Superior temporal gyrus (tissue), 1 donor: ENCODE results near the gene RABGGTA.
A peak's percentile ranks its signal among the peaks of the same experiment; 100 is the strongest.

Experiments used
- DNase-seq: peaks from one replicate; pipeline ENCODE4 v3.0.0-alpha.2; 2016; ENCODE audit errors: extremely low spot score

RABGGTA gene, protein sequence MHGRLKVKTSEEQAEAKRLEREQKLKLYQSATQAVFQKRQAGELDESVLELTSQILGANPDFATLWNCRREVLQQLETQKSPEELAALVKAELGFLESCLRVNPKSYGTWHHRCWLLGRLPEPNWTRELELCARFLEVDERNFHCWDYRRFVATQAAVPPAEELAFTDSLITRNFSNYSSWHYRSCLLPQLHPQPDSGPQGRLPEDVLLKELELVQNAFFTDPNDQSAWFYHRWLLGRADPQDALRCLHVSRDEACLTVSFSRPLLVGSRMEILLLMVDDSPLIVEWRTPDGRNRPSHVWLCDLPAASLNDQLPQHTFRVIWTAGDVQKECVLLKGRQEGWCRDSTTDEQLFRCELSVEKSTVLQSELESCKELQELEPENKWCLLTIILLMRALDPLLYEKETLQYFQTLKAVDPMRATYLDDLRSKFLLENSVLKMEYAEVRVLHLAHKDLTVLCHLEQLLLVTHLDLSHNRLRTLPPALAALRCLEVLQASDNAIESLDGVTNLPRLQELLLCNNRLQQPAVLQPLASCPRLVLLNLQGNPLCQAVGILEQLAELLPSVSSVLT

DNA sequence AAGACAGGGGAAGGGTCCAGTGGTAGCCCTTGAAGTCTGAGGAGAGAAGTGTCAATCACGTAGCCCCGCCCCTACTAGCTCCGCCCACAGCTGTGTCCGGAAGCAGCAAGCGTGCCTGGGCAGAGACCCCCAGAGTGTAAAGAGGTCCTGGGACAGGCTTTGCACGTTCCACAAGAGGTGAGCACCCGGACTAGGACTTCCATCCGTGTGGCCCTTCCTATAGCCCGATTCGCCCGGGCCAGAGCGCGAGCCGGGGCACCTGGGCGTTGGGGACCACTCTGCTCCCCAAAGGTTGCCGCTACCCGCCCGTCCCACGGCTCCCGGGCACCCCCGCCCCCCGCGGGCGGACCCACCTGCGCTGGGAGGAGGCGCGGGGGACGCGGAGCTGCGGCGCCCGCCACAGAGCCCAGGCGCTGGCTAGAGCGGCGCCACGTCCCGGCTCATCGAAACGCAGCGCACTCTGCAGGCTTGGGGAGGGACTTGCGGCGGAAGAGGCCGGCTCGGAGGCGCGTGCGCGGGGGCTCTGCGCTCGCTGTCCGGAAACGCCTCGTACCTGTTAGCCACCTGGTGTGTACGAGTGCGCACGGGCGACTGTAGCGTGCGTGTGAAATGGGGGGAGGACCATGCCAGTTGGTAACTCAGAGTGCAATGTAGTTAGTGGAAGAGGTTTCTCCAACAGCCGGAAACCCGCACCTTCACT lies at the start of gene RABGGTA:
TSS of gene RABGGTA (minus strand) at position 464 of the 700 bp plus-strand sequence. CDS start 482 bp downstream, outside the sequence.
- peak; percentile 88 for DNase-seq

GRCh38 chr14:24317141-24317928 lies 45.9 kb upstream of the RABGGTA start:
- DNase-seq = no peak

DNA sequence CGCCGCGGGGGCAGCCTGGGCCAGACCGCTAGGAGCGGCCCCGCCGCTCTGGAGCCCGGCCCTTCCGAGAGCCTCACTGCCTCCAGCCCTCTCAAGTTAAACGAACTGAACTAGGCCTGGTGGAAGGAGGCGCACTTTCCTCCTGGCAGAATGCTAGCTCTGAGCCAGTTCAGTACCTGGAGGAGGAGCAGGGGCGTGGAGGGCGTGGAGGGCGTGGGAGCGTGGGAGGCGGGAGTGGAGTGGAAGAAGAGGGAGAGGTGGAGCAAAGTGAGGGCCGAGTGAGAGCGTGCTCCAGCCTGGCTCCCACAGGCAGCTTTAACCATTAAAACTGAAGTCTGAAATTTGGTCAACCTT lies 45.2 kb upstream of the RABGGTA start:
- DNase-seq = no peak

DNA sequence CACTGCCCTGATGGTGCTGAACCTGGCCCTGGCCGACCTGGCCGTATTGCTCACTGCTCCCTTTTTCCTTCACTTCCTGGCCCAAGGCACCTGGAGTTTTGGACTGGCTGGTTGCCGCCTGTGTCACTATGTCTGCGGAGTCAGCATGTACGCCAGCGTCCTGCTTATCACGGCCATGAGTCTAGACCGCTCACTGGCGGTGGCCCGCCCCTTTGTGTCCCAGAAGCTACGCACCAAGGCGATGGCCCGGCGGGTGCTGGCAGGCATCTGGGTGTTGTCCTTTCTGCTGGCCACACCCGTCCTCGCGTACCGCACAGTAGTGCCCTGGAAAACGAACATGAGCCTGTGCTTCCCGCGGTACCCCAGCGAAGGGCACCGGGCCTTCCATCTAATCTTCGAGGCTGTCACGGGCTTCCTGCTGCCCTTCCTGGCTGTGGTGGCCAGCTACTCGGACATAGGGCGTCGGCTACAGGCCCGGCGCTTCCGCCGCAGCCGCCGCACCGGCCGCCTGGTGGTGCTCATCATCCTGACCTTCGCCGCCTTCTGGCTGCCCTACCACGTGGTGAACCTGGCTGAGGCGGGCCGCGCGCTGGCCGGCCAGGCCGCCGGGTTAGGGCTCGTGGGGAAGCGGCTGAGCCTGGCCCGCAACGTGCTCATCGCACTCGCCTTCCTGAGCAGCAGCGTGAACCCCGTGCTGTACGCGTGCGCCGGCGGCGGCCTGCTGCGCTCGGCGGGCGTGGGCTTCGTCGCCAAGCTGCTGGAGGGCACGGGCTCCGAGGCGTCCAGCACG lies 44.6 kb upstream of the RABGGTA start:
- no peak for DNase-seq

GRCh38 chr14:24315243-24315806 lies 43.9 kb upstream of the RABGGTA start:
- no peak for DNase-seq

GRCh38 chr14:24314377-24315193 lies 43.2 kb upstream of the RABGGTA start:
- no peak for DNase-seq

GRCh38 chr14:24313913-24314312 lies 42.5 kb upstream of the RABGGTA start:
- DNase-seq = no peak

DNA sequence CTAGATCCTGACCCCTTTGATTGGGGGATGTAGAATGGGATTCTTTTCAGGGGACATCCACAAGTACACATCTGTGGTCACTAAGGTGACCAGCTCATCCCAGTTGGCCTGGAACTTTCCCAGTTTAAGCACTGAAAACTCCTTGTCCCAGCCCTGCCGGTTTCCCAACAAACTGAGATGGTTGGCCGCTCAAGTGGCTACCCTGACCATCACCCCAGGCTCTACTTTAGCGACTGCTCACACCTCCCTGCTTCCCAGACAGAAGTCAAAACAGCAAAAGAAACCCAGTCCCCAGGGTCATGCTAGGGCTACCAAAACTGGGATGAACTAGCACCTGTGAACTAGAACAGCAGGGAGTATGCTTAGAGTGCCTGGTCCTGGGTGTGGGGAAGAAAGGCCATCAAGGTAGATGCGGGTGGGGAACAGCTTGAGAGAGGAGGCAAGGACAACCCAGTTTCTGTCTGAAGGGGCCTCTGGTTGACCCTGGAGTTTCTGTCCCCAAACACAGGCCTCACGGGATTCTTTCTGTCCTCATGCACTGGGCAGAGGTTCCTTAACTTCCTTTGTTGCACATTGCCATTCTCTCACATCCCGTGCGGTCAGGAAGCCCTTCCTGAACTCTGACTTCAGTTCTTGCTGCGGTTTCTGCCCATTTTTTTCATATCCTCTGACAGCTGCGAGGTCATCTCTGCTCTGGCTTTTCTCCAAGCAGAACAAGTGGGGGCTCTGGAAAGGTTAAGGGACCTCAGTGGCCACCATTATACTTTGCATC lies 41.5 kb upstream of the RABGGTA start:
- no peak for DNase-seq

DNA sequence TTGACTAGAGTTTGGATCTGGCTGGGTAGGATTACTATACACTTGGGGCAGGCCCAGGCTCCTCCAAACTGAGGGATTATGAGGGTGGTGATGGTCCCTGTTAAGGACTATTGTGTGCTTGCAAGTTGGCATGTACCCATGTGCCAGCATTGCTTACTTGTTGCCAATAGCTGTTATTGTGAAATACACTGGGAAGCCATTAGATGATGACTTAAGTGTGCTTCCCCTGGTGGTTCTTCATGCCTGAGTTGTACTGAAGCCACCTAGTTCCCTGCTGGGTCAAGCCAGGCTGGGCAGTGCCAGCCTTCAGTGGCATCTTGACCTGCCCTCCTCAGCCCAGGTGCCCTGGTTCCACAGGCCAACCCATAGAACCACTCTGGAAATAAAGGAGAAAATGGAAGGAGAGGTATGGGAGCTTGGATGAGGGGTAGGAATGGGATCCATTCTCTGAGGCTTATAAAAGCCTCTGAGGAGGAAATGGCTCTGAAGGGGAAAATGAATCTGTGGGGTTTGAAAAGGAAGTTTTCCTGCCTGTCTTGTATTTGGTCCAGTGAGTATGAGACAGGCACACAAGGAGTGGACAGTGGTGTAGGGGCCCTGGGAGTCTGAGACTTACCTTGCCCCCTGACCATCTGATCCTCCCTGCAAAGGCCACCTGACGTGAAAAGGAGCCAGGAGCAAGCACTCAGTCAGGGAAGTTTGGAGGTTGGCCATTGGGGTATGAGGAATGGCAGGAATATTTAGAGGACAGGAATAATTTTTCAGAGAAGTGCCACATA lies 40.6 kb upstream of the RABGGTA start:
- DNase-seq = no peak

DNA sequence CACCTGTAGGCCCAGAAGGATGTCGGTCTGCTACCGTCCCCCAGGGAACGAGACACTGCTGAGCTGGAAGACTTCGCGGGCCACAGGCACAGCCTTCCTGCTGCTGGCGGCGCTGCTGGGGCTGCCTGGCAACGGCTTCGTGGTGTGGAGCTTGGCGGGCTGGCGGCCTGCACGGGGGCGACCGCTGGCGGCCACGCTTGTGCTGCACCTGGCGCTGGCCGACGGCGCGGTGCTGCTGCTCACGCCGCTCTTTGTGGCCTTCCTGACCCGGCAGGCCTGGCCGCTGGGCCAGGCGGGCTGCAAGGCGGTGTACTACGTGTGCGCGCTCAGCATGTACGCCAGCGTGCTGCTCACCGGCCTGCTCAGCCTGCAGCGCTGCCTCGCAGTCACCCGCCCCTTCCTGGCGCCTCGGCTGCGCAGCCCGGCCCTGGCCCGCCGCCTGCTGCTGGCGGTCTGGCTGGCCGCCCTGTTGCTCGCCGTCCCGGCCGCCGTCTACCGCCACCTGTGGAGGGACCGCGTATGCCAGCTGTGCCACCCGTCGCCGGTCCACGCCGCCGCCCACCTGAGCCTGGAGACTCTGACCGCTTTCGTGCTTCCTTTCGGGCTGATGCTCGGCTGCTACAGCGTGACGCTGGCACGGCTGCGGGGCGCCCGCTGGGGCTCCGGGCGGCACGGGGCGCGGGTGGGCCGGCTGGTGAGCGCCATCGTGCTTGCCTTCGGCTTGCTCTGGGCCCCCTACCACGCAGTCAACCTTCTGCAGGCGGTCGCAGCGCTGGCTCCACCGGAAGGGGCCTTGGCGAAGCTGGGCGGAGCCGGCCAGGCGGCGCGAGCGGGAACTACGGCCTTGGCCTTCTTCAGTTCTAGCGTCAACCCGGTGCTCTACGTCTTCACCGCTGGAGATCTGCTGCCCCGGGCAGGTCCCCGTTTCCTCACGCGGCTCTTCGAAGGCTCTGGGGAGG lies 39.5 kb upstream of the RABGGTA start, which contains the start of gene LTB4R:
TSS of gene LTB4R (plus strand) at position 857 of the 959 bp plus-strand sequence. CDS start 4,150 bp downstream, outside the sequence.
- DNase-seq = peak; percentile 44

GRCh38 chr14:24310265-24310645 lies 38.9 kb upstream of the RABGGTA start:
- no peak for DNase-seq

- no peak for DNase-seq
Observed at GRCh38 chr14:24309538-24310264, 38.3 kb upstream of the RABGGTA start, which contains the start of gene LTB4R2. Gene LTB4R2, plus strand, starts transcription at chr14:24310140. Its CDS starts 525 bp downstream, at chr14:24310665.

GRCh38 chr14:24308342-24309124 lies 37.1 kb upstream of the RABGGTA start:
- DNase-seq = no peak

DNA sequence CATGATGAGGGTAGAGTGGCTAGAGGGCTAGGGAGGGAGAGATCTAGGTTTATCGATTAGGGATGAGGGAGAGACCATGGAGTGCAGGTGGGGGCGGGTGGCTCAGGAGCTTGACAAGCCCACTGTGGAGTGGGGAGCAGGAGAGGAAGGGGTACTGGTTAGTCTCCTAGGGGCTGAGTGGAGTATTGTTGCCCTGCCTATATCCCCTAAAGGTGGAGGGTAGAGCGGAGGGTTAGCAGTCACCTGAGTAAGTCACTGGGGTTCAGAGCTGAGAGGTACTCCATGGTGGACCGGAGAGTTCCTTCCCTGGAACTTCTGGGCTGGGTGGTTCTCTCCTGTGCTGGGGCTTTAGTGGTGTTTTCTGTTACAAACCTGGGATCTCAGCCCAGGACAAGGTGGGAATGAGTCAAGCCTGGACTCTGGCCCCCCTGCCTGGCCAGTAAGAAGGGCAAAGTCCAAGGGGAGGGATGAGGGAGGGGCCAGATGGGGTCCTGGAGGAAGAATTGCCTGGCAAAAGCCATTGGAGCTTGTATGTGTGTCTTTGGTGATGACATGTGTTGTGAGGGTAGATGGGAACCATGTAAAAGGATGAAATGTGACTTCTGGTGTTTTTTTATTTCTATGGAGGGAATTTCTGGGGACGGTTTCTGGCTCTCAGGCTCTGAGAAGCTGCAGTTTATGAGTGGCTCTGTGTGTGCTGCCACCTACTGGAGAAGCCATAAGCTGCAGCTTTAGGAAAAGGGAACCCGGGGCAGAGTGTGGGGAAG lies 36.4 kb upstream of the RABGGTA start, which contains the start of gene CIDEB:
TSS of gene CIDEB (minus strand) at position 403 of the 767 bp plus-strand sequence. CDS start at position 284, 119 bp downstream.
- peak; percentile 75 for DNase-seq

GRCh38 chr14:24307156-24307574 lies 35.8 kb upstream of the RABGGTA start:
- DNase-seq = no peak
